ENCODE data around the gene TSBP1.
"Not testable (repeated sequence)": the region's sequence is repeated elsewhere in the genome, so short reads cannot be mapped to it uniquely, and the experiment has no call there.

The TSBP1 gene

GRCh38 chr6:32273801-32274577, 97.7 kb downstream of the TSBP1 start:
- FAIRE-seq: peak; percentile 61

- FAIRE-seq: no peak
Observed at GRCh38 chr6:32271429-32271828, 100.3 kb downstream of the TSBP1 start.

GRCh38 chr6:32268459-32268858, 103.2 kb downstream of the TSBP1 start:
- not testable (repeated sequence) for FAIRE-seq

- no peak for FAIRE-seq
Observed at GRCh38 chr6:32267035-32267434, 104.7 kb downstream of the TSBP1 start.

- FAIRE-seq: not testable (repeated sequence)
Observed at GRCh38 chr6:32257262-32257661, 114.4 kb downstream of the TSBP1 start.

GRCh38 chr6:32255199-32256153, 116.2 kb downstream of the TSBP1 start:
- no peak for FAIRE-seq

DNA sequence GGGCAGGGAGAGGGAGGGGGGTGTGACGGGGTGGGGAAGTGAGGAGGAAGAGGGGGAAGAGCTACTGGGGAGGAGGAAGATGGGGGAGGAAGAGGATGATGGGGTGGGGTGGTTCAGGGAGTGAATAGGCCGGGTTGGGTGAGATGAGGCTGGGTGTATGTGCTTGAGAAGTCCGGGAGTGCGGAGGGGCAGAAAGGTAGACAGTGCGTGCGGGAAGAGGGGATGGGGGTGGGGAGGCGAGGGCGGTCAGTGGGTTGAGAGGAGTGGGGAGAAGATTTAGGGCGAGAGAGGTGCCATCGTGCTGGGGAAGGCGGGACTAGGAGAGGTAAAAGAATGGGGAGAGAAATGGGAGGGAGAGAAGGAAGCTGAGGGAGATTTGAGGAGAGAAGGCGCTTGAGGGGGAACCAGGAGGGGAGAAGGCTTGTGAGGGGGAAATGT, 116.9 kb downstream of the TSBP1 start:
- FAIRE-seq: no peak

DNA sequence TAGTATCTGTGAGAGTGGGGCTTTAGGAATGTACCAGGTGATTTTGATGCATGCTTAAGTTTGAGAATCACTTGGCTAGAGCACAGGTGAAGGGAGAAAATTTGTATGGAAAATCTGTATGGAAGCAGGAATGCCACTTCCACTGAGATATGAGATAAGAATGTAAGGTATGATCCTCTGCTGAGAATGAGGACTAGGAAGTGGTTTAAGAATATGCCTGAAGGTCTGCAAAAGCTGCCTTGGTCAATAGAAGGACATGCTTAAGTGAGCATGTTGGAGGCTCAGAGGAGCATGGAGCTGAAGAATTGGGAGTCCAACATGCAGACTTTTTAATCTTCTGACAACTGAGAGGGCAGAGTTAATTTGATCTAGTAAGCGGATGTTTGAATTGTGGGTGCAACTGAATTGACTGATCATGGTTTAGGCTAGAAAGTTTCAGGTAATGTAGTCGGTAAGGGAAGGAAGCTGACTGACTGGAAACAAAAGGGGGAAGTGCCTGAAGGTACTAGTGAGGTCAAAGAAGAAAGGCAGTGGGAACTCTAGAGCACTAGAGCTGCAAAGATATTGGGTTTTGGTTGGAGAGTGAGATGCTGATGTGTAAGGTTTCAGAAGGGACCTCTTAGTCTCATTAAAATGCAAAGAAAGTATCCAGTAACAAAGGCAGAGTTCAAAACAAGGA, 119.2 kb downstream of the TSBP1 start:
- no peak for FAIRE-seq

DNA sequence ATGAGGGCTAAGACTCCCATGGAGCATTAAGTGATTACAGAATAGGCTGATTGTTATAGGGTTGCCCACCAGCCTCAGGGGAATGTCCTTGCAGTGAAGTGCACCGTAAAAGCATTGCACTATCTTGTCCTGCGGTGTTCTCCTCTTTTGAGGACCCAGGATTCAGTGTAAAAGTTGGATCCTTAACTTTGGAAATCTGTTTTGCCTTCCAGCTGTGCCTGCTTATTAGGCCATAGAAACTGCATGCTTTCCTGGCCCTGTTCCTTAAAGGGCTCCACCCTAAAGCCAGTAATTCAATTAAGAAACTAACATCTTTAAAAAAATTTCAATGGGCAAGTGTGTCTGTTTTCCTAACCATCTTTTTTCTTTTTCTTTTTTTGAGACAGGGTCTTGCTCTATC, 122.4 kb downstream of the TSBP1 start:
- no peak for FAIRE-seq

- FAIRE-seq: no peak
Observed at GRCh38 chr6:32247401-32247800, 124.3 kb downstream of the TSBP1 start.

DNA sequence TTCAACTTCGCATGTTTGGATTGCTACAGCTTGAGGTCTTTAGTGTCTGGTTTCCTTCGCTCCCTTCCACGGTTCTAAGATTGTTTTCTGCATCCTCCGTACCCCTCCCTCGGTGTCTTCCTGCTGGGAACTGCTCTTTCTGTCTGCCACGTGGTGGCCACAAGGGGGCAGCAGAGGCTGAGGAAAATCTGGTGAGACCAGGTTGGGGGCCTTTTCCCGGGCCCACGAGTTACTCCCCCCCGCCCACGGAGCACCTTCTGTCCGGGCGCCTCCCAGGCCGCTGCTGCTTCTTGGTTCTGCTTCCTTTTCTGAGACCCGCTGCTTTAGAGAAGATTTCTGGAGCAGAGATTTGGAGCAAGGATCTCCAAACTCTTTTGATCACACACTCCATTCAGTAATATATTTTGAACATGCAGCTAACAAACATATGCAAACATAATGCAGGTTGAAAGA, 126.7 kb downstream of the TSBP1 start:
- no peak for FAIRE-seq

DNA sequence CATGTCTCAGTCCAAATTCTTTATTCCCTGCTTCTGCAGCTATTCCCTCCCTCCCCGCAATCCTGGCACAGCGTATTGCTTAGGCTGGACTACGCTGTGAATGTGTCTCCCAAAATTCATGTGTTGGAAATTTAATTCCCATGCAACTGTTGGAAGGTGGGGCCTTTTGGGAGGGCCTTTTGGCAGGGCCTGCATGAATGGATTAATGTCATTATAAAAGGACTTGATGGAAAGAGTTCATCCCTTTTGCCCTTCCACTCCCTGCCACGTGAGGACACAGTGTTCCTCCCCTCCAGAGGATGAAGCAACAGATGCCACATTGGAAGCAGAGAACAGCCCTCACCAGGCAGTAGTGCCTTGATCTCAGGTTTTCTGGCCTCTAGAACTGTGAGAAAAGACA, 127.4 kb downstream of the TSBP1 start:
- FAIRE-seq: no peak

All from A204.1 (cell line).